Measurements from ENCODE around the gene OSBPL5.
"Not testable (repeated sequence)": the region's sequence is repeated elsewhere in the genome, so short reads cannot be mapped to it uniquely, and the experiment has no call there.

Gene OSBPL5

DNA sequence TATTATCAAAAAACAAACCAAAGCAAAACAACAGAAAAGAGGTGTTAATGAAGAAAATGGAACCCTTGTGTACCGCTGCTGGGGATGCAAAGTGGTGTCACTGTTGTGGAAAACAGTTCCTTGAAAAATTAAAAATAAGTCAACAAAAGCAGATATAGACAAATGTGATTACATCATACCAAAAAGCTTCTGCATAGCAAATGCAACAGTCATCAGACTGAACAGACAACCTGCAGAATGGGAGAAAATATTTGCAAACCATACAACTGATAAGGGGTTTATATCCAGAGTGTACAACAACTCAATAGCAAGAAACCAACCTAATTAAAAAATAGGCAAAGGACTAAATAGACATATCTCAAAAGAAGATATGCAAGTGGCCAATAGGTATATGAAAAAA, 85.0 kb downstream of the OSBPL5 start:
- DNase-seq, result no peak

DNA sequence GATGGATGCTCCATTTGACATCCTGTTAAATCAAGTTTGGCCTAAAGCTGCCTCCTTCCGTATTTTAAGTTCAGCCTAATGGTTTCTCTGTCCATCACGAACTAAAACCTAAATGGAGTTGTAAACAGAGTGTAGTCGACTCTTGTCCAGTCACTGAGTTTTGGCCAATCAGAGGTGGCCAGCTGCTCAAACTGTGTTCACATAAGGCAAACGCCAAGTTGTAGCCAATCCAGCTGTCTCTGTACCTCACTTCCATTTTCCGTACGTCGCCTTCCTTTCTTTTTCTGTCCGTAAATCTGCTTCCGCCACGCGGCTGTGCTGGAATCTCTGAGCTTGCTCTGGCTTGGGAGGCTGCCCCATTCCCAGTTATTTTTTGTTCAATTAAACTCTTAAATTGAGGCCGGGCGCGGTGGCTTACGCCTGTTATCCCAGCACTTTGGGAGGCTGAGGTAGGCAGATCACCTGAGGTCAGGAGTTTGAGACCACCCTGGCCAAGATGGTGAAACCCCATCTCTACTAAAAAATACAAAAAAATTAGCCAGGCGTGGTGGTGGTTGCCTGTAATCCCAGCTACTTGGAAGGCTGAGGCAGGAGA, 87.2 kb downstream of the OSBPL5 start:
- DNase-seq, result no peak

DNA sequence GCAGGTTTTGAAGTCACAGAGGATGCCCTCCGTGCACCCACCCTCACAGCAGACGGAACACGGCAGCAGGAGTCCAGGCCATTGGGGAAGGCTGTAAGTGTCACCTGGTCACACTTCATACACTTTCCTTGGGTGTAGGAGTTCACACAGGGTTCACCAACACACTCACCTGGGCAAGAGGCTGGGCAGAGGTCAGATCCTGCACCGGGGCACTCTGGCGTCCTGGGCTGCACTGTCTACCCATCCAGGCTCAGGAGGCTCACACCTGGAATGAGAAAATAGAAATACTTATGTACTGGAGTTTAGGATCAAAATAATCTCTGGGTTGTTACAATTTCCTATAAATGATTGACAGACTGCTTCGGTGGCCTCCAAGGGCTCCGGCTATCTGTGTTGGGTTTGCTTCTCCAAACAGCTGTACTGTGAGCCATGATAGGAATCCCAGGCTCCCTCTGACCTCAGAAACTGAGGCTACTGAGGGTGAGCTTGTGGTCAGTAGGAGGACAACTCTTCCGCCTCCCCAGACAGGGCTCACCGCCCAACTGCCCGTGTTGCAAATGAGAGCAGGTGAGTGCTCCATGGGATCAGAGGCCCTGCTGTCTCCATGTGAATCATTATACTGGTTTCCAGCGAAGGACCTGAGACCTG, 87.8 kb downstream of the OSBPL5 start:
- no peak for DNase-seq

DNA sequence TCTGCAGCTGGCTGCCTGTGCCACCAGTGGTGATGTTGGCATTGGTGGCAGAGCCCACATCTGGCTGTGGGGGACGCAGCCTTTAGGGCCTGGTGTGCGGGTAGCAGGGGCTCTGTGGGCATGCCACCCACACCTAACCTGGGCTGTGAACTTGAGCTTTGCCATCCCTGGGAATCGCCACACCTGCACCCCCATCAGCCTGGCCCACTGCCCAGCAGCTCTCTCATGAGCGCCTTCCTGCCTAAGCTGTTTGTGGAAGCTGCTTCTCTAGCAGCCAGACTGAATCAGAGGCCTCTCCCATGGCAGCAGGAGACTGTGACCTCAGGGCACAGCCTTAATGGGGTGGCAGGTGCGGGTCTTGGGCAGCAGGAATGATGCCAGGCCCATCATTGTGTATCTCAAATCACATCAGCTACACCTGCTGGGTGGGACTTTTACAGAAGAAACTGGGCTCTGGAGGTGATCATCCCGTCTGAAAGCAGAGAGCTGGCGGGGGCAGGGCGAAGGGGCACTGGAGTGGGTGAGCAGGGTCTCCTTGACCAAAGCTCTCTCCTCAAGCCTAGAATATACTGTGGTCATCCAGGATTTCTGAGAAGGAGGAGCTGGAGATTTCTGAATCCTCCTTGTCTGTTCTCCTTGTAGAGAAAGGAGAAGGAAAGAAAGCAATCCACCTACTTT, 90.1 kb downstream of the OSBPL5 start:
- DNase-seq, result no peak

DNA sequence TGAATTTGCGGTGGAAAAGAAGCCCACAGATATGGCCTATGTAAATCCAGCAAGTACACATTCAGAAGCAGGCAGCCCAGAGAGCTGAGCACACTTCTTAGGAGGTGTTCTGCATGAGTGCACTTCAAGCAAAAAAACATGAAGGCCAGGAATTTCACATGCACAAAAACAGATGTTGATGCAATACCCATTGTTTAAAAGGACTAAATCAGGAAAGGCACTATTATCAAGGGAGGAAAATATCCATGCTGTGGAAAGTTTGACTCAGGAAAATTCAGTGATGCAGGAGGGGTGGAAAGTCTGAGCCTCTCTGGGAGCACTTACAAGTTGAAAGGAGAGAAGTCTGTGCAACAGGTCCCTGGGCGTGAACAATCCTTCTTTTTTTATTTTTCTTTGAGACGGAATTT, 92.1 kb downstream of the OSBPL5 start:
- no peak for DNase-seq

DNA sequence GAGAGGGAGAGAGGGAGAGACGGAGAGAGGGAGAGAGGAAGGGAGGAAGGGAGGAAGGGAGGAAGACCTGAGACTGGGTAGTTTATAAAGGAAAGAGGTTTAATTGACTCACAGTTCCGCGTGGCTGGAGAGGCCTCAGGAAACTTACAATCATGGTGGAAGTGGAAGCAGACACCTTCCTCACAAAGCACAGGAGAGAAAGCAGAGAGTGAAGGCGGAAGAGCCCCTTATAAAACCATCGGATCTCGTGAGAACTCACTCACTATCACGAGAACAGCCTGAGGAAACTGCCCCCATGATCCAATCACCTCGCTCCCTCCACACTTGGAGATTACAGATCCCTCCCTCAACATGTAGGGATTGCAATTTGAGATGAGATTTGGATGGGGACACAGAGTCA, 95.7 kb downstream of the OSBPL5 start:
- no peak for DNase-seq

DNA sequence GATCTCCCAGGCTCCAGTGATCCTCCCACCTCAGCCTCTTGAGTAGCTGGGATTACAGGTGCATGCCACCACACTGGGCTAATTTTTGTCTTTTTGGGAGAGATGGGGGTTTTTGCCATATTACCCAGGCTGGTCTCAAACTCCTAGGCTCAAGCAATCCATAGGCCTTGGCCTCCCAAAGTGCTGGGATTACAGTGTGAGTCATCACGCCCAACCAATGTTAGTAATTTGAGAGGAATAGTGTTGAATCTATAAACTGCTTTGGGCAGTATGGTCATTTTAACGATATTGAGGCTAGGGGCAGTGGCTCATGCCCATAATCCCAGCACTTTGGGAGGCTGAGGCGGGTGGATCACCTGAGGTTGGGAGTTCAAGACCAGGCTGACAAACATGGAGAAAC, 98.8 kb downstream of the OSBPL5 start:
- DNase-seq, result not testable (repeated sequence)

DNA sequence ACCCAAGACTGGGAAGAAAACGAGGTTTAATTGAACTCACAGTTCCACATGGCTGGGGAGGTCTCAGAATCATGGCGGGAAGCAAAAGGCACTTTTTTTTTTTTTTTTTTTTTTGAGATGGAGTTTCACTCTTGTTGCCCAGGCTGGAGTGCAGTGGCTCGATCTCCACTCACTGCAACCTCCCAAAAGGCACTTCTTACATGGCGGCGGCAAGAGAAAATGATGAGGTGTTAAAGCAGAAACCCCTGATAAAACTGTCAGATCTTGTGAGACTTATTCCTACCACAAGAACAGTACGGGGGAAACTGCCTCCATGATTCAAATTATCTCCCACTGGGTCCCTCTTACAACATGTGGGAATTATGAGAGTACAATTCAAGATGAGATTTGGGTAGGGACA, 100.4 kb downstream of the OSBPL5 start:
- DNase-seq, result not testable (repeated sequence)

DNA sequence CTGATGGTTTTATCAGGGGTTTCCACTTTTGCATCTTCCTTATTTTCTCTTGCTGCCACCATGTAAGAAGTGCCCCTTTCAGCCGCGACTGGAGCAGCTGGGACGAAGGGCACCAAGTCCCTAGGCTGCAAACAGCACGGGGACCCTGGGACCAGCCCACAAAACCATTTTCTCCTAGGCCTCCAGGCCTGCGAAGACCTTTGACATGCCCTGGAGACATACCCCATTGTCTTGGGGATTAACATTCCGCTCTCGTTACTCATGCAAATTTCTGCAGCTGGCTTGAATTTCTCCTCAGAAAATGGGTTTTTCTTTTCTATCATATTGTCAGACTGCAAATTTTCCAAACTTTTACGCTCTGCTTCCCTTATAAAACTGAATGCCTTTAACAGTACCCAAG, 101.2 kb downstream of the OSBPL5 start:
- DNase-seq, result not testable (repeated sequence)

DNA sequence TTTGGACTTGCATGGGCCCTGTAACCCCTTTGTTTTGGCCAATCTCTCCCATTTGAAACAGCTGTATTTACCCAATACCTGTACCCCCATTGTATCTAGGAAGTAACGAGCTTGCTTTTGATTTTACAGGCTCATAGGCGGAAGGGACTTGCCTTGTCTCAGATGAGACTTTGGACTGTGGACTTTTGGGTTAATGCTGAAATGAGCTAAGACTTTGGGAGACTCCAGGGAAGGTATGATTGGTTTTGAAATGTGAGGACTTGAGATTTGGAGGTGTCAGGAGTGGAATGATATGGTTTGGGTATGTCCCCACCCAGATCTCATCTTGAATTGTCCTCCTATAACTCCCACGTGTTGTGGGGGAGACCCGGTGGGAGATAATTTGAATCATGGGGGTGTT, 101.7 kb downstream of the OSBPL5 start:
- not testable (repeated sequence) for DNase-seq

DNA sequence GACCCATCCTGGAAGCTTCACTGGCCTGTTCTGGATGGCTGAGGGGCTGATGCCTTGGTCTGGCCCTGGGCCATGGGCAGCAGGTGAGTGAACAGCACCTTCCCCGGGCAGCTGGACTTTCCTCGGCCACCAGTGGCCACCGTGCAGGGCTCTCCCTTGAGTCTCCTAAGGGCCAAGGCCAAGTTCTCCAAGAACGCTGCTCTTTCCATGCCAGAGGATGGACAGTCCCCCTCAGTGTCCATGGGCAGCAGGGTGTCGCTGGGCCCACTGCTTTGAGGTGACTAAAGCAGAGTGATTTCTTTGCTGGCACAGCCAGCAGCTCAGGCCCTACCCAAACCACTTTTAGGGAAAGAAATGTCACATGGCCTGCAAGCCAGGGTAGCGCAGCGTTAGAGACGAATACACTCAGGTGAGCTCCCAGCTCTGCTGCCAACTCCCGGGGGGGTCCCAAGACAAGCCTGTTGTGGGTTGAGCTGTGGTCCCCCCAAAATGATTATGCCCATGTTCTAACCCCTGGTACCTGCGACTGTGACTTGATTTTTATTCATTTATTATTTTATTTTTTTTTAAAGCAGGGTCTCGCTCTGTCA, 104.6 kb downstream of the OSBPL5 start:
- no peak for DNase-seq

DNA sequence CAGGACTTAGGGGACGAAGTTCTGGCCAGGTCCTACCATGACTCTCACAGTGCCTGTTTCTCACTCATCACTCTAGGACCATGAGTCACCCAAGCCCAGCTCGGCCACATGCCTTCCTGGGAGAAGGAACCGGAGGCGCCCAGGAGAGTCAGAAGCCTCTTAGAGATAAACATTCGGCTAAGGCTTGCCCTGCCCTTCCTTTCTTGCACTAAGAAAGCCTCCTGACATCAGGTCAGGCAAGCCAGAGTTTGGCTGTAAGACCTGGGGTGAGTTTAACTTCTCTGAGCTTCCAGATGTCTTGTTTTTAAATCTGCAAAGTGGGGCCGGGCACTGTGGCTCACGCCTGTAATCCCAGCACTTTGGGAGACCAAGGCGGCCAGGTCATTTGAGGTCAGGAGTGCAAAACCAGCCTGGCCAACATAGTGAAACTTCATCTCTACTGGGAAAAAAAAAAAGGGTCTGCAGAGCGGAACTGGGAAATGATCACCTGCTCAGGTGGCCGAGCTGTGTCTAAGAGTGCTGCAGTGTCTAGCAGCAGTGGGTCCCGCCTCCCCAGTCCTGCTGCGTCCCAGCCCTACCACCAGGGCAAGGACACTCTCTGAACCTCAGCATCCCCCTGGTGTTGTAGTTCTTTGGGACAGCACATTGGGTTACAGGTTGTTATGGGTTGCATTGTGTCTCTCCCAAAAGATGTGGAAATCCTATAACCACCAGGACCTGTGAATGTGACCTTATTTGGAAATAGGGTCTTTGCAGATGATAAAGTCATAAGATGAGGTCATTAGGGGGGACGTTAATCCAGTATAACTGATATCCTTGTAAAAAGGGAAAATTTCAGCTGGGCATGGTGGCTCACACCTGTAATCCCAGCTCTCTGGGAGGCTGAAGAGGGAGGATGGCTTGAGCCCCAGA, 106.1 kb downstream of the OSBPL5 start:
- no peak for DNase-seq

DNA sequence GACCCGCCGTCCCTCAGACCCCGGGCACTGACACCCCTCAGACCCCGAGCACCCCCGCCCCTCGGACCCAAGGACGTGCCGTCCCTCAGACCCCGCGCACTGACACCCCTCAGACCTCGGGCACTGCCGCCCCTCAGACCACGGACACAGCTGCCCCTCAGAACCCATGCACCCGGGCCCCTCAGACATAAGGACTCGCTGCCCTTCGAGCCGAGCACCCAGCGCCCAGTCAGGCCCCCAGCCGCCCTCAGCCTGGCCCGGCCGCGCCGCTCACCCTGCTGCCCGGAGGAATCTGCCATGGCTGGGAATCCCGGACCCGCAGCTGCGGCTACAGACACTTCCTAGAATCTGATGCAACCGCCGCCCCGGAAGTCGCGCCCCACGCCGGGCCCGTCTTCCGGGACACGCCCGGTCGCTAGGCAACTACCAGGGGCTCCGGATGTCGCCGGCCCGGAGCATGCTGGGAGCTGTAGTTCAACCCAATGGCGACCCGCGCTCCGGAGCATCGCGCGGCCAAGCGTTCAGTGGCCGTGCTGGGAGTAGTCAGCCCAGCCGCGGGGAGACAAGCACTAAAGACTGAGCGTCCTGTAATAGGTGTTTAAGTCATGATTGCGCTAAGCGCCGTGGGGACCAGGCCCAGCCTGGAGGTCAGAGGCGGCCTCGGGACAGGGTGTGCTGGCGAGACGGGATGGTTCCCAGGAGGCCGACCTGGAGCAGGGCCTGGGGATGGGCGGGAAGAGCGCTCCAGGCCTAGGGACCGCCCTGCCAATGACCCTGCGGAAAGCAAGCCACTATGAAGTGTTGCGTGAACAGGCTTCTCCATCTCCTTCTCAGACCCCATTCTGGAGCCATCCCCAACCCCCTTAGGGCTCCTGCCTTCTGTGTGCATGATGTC, 107.8 kb downstream of the OSBPL5 start, which contains the start of gene CARS1:
TSS of gene CARS1 (minus strand) at position 355 of the 895 bp plus-strand sequence. CDS start at position 299, 56 bp downstream.
- DNase-seq, result peak; percentile 71 to 87 (median 80)

DNA sequence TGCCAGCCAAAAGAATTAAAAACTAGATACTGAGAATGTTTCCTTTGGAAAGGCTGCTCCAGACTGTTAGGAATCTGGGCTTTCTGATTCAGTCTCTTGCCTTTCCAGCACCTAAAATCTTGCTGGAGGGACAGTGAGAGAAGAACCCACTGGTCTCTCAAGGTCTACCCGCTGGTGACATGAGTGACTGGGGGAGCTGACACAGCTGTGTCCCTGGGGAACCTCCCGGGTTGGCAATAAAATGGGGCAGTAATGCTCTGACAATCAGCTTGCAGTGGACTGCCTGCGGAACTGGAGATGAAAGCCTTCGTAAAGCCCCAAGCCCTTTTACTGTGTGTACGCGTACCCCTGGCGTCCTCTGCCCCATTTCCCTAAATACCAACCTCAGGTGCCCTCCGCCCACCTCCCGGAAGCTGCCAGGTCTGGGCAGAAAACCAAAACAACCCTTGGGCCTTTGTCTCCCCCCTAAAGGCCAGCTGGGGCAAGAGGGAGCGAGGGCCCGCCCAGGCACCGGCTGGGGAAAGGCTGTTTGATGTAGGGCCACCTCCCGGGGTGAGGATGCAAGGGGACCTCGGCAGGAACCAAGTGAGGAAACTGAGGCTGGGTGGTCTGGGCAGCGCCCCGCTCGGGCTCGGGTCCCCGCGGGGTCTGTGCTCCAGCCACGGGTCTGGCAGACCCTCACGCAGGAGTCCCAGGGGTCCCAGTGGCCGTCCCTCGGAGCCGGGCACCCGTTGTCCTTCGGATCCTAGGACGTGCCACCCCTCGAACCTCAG, 108.6 kb downstream of the OSBPL5 start:
- DNase-seq, result no peak

DNA sequence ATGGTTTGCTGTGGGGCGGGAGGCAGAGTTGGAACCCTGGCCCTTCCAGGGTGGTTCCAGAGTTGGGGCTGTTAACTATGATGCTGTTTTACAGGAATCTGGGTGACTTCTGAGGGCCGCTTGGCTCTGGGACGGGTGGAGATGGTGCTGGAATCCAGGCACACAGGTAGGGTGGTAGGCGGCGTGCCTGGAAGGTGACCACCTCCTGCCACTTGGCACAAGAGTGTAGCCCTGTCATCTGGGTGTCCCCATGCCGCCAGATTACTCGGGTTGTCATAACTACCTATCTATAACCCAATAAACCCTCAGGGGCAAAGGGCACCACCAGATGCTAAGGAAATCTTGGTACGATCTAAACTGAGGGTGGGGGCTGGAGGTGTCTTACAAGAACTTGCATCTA, 109.2 kb downstream of the OSBPL5 start:
- no peak for DNase-seq

DNA sequence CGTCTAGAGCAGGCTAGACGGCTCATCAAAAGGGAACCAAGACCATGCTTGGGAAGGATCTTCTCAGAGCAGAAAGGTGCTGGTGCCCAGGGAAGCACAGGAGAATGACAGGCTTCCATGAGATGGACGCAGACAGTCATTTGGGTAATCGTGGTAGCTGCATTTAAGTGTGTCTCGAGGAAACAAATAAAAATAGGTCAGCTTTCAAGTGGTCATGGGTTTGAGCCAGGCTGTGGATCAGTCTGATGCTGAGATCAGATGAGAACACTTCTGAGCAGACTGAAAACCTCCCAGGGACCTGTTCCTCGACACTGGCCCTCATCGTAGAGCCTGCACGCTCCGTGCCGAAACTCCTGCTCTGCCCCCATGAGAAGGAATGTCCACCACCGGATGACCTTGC, 112.5 kb downstream of the OSBPL5 start:
- DNase-seq, result no peak

DNA sequence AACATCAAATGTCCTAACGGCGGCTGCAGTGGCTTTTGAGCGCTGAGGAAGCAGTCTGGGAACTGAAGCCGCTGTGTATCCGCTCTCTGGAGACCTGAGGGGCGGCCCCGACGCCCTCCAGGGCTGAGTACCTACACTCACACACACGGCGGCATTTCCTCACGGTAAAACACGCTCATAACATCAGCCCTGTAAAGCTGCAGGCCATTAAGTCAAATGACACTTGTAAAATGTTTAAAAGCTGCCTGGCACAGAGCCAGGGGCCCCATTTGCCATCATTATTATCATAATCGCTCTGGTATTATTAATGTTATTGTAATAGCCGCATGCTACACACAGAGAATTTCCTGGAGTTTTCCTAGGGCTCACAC, 113.0 kb downstream of the OSBPL5 start:
- DNase-seq, result no peak

DNA sequence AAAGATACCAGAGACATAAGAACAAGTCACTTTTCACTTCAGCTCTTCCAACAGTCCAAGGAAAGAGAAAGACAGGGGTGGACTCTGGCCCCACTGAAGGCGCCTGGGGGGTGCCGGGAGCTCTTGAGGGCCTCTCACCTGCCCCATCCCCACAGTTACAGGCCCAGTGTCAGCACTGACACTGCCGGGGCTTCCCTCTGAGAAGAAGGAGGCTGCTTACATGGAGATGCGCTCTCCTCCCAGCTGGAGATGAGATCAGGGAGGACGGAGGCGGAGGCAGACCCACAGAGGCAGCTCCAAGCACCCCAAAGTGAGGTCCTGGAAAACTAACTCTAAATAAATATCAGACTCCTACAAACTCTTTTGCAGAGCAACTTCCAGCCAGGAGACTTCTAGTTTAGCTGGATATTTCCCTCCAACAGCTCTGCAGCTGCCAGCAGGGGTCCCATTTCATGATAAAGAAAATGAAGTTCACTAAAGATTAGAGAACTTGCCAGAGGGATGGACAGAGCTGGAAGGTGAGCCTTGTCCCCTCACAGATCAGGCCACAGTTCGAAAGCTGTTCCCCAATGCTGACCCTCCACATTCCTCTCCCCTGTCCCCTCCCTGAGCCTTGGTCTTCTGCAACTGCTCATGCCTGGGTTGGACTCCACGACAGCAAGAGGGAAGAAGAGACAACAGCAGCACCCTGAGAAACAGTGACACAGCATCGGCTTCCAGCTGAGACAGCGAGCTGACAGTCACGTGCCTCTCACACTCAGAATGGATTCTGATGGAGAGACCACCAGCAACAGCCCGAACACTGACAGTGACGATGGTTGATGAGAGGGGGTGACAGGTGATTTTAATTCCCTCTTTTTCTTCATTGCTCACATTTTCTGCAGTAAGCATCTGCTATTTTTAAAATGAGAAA, 113.7 kb downstream of the OSBPL5 start:
- no peak for DNase-seq

DNA sequence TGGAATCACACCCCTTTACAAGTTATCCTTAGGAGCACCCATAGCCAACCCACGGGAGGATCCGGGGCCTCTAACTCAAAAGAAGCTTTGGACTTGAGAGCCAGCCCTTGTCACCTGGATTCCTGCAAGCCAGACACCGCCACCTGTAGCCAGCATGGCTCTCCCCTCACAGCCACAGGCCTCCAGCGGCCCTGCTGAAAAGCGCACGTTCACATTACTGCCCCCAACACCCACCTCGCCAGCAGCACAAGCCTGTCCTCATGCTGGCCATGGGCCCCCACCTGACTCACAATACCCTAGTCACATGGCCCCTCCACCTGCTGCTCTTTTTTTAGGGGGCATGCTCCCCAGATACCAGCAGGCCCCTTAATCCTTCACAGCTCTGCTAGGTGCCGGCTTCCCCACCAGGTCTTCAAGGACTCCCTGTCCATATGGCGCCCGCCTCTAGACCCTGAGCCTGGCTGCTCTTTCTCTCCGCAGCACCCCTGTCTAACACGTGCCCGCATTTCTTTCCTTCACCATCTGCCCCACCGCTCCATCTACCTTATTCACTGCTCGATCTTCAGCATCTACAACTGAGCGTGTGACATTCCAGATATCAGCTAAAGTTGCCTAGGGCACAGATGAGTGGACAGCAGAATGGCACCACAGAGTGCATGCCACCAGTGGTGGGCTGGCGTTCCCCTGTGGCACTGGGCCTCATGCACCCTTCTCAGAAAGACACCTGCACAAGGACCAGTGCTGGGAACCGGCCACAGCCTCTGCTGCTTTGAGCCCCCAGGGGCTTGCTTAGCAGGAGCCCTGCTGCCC, 114.5 kb downstream of the OSBPL5 start:
- DNase-seq, result no peak

Data from activated naive CD4-positive, alpha-beta T cell (primary cell).